GM12878 (cell line): Measurements from ENCODE around the gene PCGF1. TPM values are rescaled to one million over a fixed set of nuclear protein-coding genes. Genes with fewer than 3 reads are reported as not detected.

Source experiments
- BCL11A ChIP-seq: IDR thresholded peaks from 2 replicates; pipeline ENCODE4 v1.6.1; 2011; ENCODE audit warnings: low read depth, low read length
- CBFB ChIP-seq: IDR thresholded peaks from 2 replicates; pipeline ENCODE4 v1.6.1; 2016; ENCODE audit warnings: antibody characterized with exemption, low read depth
- EED ChIP-seq: sonication (generic); IDR thresholded peaks from 2 replicates; pipeline ENCODE4 v1.6.1; 2016; ENCODE audit warnings: antibody characterized with exemption, low read depth
- EP300 ChIP-seq, 2 experiments: fragments of 150-350 bp in 1 of 2; IDR thresholded peaks; 2 replicates each; pipeline ENCODE4 v1.6.1; 2011 to 2012; ENCODE audit warnings: low read depth in 2 of 2, low read length in 2 of 2, borderline replicate concordance in 1 of 2, improper control_type of control experiment in 1 of 2, inconsistent platforms in 1 of 2; ENCODE audit not compliant: control insufficient read depth in 1 of 2
- ETV6 ChIP-seq, 2 experiments: fragments of 450-650 bp in 1 of 2; IDR thresholded peaks in 1 of 2; conservative IDR thresholded peaks in 1 of 2; 2 replicates each; pipeline ENCODE4 v1.6.1; 2014; ENCODE audit warnings: antibody characterized with exemption in 1 of 2, borderline replicate concordance in 1 of 2, low read depth in 1 of 2, mild to moderate bottlenecking in 1 of 2, moderate library complexity in 1 of 2
- HCFC1 ChIP-seq: fragments of 150-350 bp; IDR thresholded peaks from 2 replicates; pipeline ENCODE4 v1.6.1; 2014; ENCODE audit warnings: low read length
- IRF4 ChIP-seq: IDR thresholded peaks from 2 replicates; pipeline ENCODE4 v1.6.1; 2011; ENCODE audit warnings: low read depth, low read length
- JUNB ChIP-seq: IDR thresholded peaks from 2 replicates; pipeline ENCODE4 v1.6.1; 2016; ENCODE audit warnings: antibody characterized with exemption, mild to moderate bottlenecking
- MEF2A ChIP-seq: IDR thresholded peaks from 2 replicates; pipeline ENCODE4 v1.6.1; 2011; ENCODE audit warnings: low read depth, mild to moderate bottlenecking, low read length, moderate library complexity; ENCODE audit not compliant: insufficient read depth
- MTA2 ChIP-seq: fragments of 450-650 bp; IDR thresholded peaks from 2 replicates; pipeline ENCODE4 v1.6.1; 2016; ENCODE audit warnings: low read depth, mild to moderate bottlenecking, moderate library complexity
- NFIC ChIP-seq: IDR thresholded peaks from 2 replicates; pipeline ENCODE4 v1.6.1; 2012; ENCODE audit warnings: low read depth, mild to moderate bottlenecking, inconsistent platforms, low read length, moderate library complexity
- NR2C2 ChIP-seq: IDR thresholded peaks from 2 replicates; pipeline ENCODE4 v1.6.1; 2011; ENCODE audit warnings: borderline replicate concordance, low read depth; ENCODE audit not compliant: control insufficient read depth, insufficient read length
- NR2F1 ChIP-seq: fragments of 450-650 bp; conservative IDR thresholded peaks from 2 replicates; pipeline ENCODE4 v1.6.1; 2017; ENCODE audit warnings: mild to moderate bottlenecking
- PAX5 ChIP-seq: IDR thresholded peaks from 2 replicates; pipeline ENCODE4 v1.6.1; 2011; ENCODE audit warnings: low read depth, low read length, borderline replicate concordance
- RCOR1 ChIP-seq: conservative IDR thresholded peaks from 2 replicates; pipeline ENCODE4 v1.6.1; 2012; ENCODE audit warnings: low read depth, low read length, improper control_type of control experiment
- RUNX3 ChIP-seq: IDR thresholded peaks from 2 replicates; pipeline ENCODE4 v1.6.1; 2012; ENCODE audit warnings: low read length, inconsistent platforms
- SPI1 ChIP-seq: IDR thresholded peaks from 2 replicates; pipeline ENCODE4 v1.6.1; 2011; ENCODE audit warnings: low read depth, mild to moderate bottlenecking, low read length, moderate library complexity, borderline replicate concordance; ENCODE audit not compliant: insufficient read depth
- SRF ChIP-seq, 2 experiments: IDR thresholded peaks; 2 replicates each; pipeline ENCODE4 v1.6.1; 2011; ENCODE audit warnings: low read depth in 2 of 2, low read length in 2 of 2, mild to moderate bottlenecking in 1 of 2, moderate library complexity in 1 of 2
- ZBED1 ChIP-seq: IDR thresholded peaks from 2 replicates; pipeline ENCODE4 v1.6.1; 2016; ENCODE audit warnings: borderline replicate concordance
- ZNF274 ChIP-seq: IDR thresholded peaks from one replicate; pipeline ENCODE4 v1.8.0; 2011; ENCODE audit not compliant: insufficient read length, insufficient read depth
- polyA plus RNA-seq, 11 experiments: library from polyadenylated mRNA; depleted of rRNA in 4 of 11; unstranded in 6 of 11; stranded (reverse) in 5 of 11; fragments of >200 nt; fragmentation: Nextera tagmentation in 4 of 11; fragmentation: Illumina TruSeq in 1 of 11; extraction: Ambion mirVana in 4 of 11; extraction: Trizol in 1 of 11; gene quantifications; 1 replicate in 1 of 11; 2 replicates in 10 of 11; pipeline versions ENCODE4 v1.2.1 to v1.2.3, GENCODE V29; 2011 to 2016; ENCODE audit warnings: inconsistent platforms in 2 of 11, missing spikeins in 2 of 11, low read depth in 1 of 11
- total RNA-seq, 4 experiments: library from RNA; depleted of rRNA in 3 of 4; stranded (reverse); fragments of >200 nt in 3 of 4; fragmentation: Illumina TruSeq in 1 of 4; extraction: Trizol in 1 of 4; gene quantifications; 2 replicates each; pipeline versions ENCODE4 v1.2.1 to v1.2.3, GENCODE V29; 2013 to 2021
- TF ChIP-seq, protein P1 (sequence below): fragments of 450-650 bp; IDR thresholded peaks from 2 replicates; pipeline ENCODE4 v1.6.1; 2017; ENCODE audit warnings: mild to moderate bottlenecking, low read depth, inconsistent platforms; ENCODE audit not compliant: poor library complexity, severe bottlenecking
- TF ChIP-seq, protein P2 (sequence below): IDR thresholded peaks from 2 replicates; pipeline ENCODE4 v1.6.1; 2012; ENCODE audit warnings: low read length, inconsistent platforms
- TF ChIP-seq, protein P3 (sequence below): fragments of 450-650 bp; IDR thresholded peaks from 2 replicates; pipeline ENCODE4 v1.6.1; 2016; ENCODE audit warnings: mild to moderate bottlenecking
- TF ChIP-seq, protein P4 (sequence below): IDR thresholded peaks from 2 replicates; pipeline ENCODE4 v1.6.1; 2012; ENCODE audit warnings: low read depth, low read length, improper control_type of control experiment

Gene PCGF1
- total and polyA plus RNA-seq, 10 of the 15 experiments (the other 5 are each of a cell fraction or from before 2014, with no cell fraction given): 23.1 to 50.8 (median 27.4) TPM

DNA sequence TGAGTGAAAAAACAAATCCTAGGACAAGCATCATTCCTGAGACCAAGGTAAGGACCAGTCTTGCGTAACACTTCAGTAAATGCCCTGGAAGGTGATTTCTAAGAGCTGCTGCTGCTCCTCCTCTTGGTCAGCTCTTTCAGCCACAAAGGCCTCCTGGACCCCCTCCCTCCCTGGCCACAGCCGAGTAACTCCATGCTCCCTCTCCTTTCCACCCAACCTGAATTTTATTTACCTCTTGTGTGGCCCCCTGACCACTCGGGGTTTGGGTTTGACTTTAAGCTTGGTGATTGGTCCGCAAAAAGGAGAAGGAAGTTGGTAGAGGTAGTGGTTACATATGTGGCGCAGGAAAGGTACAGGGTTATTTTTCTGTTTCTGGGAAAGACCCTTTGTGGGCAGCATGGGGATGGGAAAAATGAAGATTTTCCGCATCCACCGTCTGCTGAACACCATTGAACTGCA lies 31.4 kb upstream of the PCGF1 start (continued):
- TF ChIP-seq SPI1: peak; percentile 34; the same call in 1 of the 2 replicates
- TF ChIP-seq NR2F1: 0 out of 2 replicates have a peak, but pooled peaks have one; percentile 16
- no peak for TF ChIP-seq ZNF274
- TF ChIP-seq ETV6 (conservative IDR thresholded peaks at IDR 0.05 in 1 of 2, IDR thresholded peaks at IDR 0.05 in 1 of 2; ENCODE audit: borderline replicate concordance in 1 of 2, low read depth in 1 of 2): peak in 1 of 2 experiments; percentile 74; a peak in 2 of 4 replicates
- TF ChIP-seq CBFB: peak; percentile 69
- no peak for TF ChIP-seq BCL11A
- 0 out of 2 replicates have a peak, but pooled peaks have one; percentile 42 for TF ChIP-seq MEF2A
- 0 out of 4 replicates have a peak, but pooled peaks of 1 of the 2 experiments have one; percentile 26 for TF ChIP-seq SRF (IDR thresholded peaks at IDR 0.05; ENCODE audit: low read depth in 2 of 2, low read length in 2 of 2)
- TF ChIP-seq RUNX3: peak; percentile 96
- peak; percentile 86 for TF ChIP-seq NFIC
- TF ChIP-seq JUNB: peak; percentile 67
- peak; percentile 86 for TF ChIP-seq EED
- no peak for TF ChIP-seq HCFC1
- no peak for TF ChIP-seq NR2C2
- TF ChIP-seq, protein P1, sequence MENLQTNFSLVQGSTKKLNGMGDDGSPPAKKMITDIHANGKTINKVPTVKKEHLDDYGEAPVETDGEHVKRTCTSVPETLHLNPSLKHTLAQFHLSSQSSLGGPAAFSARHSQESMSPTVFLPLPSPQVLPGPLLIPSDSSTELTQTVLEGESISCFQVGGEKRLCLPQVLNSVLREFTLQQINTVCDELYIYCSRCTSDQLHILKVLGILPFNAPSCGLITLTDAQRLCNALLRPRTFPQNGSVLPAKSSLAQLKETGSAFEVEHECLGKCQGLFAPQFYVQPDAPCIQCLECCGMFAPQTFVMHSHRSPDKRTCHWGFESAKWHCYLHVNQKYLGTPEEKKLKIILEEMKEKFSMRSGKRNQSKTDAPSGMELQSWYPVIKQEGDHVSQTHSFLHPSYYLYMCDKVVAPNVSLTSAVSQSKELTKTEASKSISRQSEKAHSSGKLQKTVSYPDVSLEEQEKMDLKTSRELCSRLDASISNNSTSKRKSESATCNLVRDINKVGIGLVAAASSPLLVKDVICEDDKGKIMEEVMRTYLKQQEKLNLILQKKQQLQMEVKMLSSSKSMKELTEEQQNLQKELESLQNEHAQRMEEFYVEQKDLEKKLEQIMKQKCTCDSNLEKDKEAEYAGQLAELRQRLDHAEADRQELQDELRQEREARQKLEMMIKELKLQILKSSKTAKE: peak; percentile 20
- TF ChIP-seq RCOR1: no peak
- TF ChIP-seq, protein P2, sequence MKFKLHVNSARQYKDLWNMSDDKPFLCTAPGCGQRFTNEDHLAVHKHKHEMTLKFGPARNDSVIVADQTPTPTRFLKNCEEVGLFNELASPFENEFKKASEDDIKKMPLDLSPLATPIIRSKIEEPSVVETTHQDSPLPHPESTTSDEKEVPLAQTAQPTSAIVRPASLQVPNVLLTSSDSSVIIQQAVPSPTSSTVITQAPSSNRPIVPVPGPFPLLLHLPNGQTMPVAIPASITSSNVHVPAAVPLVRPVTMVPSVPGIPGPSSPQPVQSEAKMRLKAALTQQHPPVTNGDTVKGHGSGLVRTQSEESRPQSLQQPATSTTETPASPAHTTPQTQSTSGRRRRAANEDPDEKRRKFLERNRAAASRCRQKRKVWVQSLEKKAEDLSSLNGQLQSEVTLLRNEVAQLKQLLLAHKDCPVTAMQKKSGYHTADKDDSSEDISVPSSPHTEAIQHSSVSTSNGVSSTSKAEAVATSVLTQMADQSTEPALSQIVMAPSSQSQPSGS: peak; percentile 64; the same call in 1 of the 2 replicates
- peak in 1 of 2 experiments; percentile 35; a peak in 1 of 4 replicates for TF ChIP-seq EP300 (IDR thresholded peaks at IDR 0.05; ENCODE audit: borderline replicate concordance in 1 of 2, control insufficient read depth in 1 of 2, low read depth in 2 of 2, low read length in 2 of 2)
- TF ChIP-seq MTA2: peak; percentile 35; the same call in 1 of the 2 replicates
- TF ChIP-seq IRF4: 0 out of 2 replicates have a peak, but pooled peaks have one; percentile 26
- TF ChIP-seq, protein P3, sequence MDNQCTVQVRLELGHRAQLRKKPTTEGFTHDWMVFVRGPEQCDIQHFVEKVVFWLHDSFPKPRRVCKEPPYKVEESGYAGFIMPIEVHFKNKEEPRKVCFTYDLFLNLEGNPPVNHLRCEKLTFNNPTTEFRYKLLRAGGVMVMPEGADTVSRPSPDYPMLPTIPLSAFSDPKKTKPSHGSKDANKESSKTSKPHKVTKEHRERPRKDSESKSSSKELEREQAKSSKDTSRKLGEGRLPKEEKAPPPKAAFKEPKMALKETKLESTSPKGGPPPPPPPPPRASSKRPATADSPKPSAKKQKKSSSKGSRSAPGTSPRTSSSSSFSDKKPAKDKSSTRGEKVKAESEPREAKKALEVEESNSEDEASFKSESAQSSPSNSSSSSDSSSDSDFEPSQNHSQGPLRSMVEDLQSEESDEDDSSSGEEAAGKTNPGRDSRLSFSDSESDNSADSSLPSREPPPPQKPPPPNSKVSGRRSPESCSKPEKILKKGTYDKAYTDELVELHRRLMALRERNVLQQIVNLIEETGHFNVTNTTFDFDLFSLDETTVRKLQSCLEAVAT: 0 out of 2 replicates have a peak, but pooled peaks have one; percentile 46
- TF ChIP-seq, protein P4, sequence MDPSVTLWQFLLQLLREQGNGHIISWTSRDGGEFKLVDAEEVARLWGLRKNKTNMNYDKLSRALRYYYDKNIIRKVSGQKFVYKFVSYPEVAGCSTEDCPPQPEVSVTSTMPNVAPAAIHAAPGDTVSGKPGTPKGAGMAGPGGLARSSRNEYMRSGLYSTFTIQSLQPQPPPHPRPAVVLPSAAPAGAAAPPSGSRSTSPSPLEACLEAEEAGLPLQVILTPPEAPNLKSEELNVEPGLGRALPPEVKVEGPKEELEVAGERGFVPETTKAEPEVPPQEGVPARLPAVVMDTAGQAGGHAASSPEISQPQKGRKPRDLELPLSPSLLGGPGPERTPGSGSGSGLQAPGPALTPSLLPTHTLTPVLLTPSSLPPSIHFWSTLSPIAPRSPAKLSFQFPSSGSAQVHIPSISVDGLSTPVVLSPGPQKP: no peak
- peak; percentile 10; the same call in 1 of the 2 replicates for TF ChIP-seq PAX5
- TF ChIP-seq ZBED1: peak; percentile 41; the same call in 1 of the 2 replicates
